COR-L47 (cell line): Measurements from ENCODE around the gene VAC14.

Experiments used
- DNase-seq: peaks from one replicate; lab custom pipeline; 2025; lab: John Stamatoyannopoulos, UW

VAC14 gene

DNA sequence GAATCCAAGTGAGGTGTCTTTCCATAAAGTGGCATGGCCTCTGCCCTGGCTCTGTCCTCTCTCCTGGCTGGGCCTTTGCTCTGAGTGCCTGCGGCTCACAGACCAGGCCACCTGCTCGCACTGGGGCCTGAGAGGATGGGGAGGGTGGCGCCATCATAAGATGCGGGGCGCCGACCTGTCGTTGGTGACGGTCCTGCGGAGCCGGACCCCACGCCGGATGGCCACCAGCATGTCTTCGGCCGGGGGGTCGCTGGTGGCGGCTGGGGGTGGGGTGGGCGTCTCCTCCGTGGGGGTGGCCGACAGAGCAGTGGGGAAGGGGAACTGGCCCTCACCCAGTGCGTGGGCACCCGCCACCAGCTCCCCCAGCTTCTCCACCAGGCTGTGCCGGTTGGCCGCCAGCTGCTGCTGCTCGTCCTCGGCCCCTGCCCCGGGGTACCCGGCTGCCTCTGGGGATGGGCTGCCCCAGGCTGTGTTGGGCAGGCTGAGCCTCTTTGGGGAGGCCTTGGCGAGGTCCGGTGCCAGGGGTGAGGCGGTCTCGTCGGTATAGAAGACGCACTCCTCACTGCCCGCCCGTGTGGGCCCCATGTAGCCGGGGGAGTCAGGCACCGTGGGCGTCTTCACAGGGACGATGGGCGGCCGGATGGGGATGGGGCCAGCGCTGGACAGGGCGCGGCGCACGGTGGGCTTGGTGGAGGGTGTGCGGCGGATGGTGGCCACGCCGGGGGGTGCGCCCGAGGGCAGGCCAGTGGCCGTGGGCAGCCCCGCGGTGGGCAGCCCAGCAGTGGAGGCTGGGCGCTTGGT lies 137.2 kb downstream of the VAC14 start:
- DNase-seq: no peak

- no peak for DNase-seq
Observed at GRCh38 chr16:70662991-70663523, 137.9 kb downstream of the VAC14 start.

DNA sequence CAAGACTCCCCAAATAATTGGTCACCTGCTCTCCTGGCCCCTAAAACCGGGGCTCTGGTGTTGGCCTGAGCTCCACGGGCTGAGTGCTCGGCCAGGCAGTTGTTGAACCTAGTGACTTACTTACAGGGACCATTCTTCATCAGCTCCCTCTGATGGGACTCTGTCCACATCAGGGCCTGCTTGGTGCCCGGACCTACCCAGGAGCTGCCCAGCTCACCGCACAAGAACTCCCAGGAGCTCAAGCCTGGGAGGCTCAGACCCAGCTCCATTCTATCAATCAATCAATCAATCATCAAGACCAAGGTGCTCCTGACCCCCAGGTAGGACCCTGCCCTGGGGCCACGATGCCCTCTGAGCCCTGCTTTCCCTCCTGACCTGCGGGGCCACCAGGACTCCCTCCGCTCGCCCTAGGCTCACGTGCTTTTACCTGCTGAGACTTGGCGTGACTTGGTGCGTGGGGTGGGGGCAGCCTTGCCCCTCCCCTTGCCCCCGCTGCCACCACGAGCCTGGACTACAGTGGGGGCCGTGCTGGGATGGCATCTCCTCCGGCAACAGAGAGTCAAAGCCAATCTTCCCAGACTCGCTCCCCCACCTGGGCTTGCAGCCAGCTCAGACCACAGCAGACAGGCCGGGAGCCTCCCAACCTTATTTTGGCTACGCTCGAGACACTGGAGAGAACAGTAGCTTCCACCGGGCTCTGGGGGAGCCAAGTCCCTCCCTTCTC lies 138.9 kb downstream of the VAC14 start:
- DNase-seq: no peak

GRCh38 chr16:70661534-70661917 lies 139.4 kb downstream of the VAC14 start:
- no peak for DNase-seq

GRCh38 chr16:70660672-70661350 lies 140.1 kb downstream of the VAC14 start:
- no peak for DNase-seq

DNA sequence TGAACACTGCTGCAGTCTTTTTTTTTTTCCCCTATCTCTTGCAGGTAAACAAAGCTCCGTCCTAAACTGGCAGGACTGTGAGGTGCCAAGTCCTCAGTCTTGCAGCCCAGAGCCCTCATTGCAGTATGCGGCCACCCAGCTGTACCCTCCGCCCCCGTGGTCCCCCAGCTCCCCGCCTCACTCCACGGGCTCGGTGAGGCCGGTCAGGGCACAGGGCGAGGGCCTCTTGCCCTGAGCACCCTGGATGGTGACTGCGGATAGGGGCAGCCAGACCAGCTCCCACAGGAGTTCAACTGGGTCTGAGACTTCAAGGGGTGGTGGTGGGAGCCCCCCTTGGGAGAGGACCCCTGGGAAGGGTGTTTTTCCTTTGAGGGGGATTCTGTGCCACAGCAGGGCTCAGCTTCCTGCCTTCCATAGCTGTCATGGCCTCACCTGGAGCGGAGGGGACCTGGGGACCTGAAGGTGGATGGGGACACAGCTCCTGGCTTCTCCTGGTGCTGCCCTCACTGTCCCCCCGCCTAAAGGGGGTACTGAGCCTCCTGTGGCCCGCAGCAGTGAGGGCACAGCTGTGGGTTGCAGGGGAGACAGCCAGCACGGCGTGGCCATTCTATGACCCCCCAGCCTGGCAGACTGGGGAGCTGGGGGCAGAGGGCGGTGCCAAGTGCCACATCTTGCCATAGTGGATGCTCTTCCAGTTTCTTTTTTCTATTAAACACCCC lies 140.8 kb downstream of the VAC14 start:
- DNase-seq: no peak

GRCh38 chr16:70659546-70659945 lies 141.4 kb downstream of the VAC14 start:
- no peak for DNase-seq

DNA sequence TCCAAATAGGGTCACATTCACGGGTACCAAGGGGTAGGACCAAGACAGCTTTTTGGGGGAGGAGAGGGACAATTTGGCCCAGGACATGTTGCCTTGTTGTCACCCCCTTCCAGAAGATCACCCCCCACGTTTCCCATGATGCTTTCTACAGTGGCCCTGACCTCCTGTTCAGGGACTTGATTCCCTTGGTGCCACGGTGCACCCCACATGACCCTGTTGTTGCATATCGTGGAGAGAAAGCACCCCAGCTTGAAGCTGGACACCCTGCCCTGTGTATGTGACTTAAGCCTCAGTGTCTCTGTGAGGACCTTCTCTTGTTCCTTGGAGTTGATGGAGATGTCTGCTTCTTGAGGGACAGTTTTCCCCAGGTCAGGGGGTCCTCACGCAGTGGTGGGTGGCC lies 142.0 kb downstream of the VAC14 start:
- no peak for DNase-seq

GRCh38 chr16:70657956-70658355 lies 143.0 kb downstream of the VAC14 start:
- no peak for DNase-seq

DNA sequence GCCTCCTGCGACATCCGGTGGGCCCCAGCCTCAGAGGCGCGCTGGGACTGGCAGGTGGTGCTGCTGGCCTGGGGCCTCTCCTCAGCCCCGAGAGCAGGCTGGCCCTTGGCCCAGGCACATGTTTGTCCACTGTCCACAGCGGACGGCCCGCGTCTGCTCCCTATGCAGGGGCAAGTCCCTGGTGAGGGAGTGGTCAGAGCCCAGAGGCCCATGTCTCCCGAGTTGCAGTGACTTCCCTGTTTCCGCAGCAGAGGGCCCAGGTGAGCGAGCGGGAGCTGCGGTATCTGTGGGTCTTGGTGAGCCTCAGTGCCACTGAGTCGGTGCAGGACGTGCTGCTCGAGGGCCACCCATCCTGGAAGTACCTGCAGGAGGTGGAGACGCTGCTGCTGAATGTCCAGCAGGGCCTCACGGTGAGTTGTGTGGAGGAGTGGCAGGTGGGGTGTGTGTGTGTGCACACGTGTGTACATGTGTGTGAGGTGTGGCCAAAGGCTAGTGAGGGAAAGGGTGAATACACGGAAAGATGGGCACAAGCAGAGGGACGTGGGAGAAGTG lies 144.2 kb downstream of the VAC14 start:
- DNase-seq: no peak

DNA sequence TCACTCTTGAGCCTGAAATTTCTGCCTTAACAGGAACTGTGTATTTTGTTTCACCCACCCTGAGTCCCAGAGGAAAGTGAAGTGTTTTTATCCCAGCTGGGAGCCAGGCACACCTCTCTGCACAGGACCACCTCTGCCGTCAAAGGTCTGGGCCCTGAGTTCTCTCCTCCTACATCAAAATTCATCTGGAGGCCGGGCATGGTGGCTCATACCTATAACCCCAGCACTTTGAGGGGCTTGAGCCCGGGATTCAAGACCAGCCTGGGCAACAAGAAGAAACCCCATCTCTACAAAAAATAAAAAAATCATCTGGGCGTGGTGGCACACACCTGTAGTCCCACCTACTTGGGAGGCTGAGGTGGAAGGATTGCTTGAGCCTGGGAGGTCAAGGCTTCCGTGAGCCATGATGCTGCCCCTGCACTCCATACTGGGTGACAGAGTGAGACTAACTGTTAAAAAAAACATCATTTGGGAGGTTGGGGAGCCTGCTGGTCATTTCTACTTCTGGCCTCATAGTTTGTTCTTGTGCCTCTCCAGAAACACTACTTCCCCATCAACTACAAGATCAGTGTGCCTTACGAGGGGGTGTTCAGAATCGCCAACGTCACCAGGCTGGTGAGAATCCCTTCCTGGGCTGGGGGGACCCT lies 144.8 kb downstream of the VAC14 start:
- DNase-seq: no peak

- peak; percentile 40 for DNase-seq
Observed at GRCh38 chr16:70653809-70654771, 146.9 kb downstream of the VAC14 start.

GRCh38 chr16:70653406-70653805 lies 147.6 kb downstream of the VAC14 start:
- DNase-seq: no peak

GRCh38 chr16:70652322-70652721 lies 148.6 kb downstream of the VAC14 start:
- no peak for DNase-seq

- no peak for DNase-seq
Observed at GRCh38 chr16:70651524-70651923, 149.4 kb downstream of the VAC14 start.

GRCh38 chr16:70650216-70650615 lies 150.7 kb downstream of the VAC14 start:
- no peak for DNase-seq

DNA sequence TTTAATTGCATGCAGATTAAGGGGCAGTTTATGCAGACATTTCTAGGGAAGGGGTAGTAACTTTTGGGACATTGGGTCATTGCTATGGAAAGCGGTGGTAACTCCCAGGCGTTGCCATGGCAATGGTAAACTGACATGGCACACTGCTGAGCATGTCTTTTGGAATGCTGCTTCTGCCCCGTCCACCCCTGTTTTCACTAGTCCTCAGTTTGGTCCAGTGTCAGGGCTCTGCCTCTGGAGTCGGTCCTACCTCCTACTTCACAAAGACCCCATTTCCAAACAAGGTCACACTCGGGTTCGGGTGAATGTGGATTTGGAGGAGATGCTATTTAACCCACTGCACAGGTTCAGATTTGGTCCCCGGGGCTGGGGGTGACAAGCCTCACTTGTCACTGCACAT lies 151.7 kb downstream of the VAC14 start:
- DNase-seq: no peak

DNA sequence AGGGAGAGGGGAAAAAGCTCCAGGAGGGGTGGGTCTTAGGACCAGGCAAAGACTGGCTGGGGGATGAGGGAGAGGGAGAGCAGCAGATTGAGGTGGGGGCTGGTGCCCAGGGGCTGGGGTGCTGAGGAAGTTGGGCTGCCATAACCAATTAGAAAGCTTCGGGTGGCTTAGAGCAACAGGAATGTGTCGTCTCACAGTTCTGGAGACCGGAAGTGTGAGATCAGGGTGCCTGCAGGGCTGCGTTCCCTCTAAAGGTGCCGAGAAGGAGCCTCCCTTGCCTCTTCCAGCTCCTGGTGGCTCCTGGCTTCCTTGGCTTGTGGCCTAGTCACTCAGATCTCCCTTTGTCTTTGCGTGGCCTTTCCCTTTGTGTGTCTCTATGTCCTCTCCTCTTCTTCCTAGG lies 152.4 kb downstream of the VAC14 start:
- no peak for DNase-seq

DNA sequence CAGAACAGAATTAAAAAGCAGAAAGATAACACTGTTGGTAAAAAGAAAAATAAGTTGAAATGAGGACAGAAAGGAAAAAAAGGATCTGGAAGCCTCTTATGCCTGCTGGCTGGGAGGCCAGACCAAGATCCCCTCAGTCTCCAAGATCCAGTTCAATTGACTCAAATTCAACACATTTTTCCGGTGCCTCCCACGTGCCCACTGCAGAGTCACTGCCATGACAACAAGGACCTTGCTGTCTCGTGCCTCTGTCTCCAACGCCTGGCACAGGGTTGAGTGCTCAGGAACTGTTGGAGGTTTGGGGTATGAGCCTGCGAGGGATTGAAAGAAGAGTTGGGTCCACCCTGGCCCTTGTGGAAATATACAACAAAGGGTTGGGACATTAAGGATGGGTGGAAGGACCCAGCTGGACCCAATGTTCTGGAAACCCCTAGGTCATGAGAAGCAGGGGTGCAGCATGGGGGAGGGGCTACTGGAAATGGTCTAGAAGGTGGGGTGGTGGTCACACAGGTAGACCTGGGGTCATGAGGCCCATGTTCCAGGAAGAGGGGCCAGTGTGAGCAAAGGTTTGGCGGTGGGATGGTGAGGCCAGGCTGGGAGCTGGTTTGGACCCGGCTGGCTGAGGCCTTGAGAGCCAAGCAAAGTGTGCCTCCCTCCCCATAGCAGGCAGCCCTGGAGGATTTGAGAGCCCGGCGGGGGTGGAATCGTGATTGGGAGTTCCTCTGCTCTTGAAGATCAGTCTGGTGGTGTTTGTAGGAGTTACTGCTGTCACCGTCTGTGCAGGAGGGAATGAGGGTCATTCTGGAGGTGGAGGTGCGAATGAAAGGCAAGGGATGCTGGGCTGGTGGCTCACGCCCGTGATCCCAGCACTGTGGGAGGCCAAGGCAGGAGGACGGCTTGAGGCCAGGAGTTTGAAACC lies 153.3 kb downstream of the VAC14 start:
- no peak for DNase-seq
